ENCODE data around the gene GDF15.
"Not testable (repeated sequence)": the region's sequence is repeated elsewhere in the genome, so short reads cannot be mapped to it uniquely, and the experiment has no call there.

Gene GDF15

DNA sequence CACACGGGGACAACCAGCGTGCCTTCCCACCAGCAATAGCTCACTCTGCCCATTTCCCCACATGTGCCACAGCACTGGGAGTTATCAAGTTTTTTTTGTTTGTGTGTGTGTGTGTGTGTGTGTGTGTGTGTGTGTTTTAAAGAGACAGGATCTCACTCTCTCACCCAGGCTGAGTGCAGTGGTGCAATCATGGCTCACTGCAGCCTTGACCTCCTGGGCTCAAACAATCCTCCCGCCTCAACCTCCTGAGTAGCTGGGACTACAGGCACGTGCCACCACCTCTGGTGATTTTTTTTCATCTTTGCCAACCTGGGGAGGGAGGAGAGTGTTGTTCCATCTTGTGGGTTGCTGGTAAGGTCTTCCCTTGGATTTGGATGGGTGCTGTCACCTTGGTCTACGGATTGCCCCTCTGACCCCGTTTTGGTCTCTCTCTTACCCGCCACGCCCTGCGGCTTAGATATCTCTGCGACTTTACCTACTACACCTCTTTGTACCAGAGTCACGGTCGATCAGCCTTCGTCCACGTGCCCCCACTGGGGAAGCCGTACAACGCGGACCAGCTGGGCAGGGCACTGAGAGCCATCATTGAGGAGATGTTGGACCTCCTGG, 22.9 kb upstream of the GDF15 start:
- DNase-seq (ENCODE audit: low read depth), result no peak
- H3K4me3 ChIP-seq (ENCODE audit: low read depth, low read length), result no peak overlapping the region

DNA sequence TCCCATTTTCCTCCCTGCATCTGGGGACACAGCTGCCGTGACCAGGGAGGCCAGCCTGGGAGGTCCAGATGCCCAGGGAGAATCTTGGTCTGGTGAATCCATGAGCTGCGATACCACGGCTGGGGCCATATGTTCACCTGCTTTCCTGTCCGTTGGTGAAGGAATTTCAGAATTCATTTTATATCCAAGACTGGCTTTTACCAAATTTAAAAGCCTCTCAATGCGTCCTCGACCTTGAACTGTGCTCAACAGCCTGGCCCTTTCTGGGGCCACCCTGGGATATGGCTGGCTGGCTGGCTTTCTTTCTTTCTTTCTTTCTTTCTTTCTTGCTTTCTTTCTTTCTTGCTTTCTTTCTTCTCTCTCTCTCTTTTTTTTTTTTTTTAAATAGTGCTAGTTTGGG, 22.2 kb upstream of the GDF15 start:
- DNase-seq (ENCODE audit: low read depth), result no peak

DNA sequence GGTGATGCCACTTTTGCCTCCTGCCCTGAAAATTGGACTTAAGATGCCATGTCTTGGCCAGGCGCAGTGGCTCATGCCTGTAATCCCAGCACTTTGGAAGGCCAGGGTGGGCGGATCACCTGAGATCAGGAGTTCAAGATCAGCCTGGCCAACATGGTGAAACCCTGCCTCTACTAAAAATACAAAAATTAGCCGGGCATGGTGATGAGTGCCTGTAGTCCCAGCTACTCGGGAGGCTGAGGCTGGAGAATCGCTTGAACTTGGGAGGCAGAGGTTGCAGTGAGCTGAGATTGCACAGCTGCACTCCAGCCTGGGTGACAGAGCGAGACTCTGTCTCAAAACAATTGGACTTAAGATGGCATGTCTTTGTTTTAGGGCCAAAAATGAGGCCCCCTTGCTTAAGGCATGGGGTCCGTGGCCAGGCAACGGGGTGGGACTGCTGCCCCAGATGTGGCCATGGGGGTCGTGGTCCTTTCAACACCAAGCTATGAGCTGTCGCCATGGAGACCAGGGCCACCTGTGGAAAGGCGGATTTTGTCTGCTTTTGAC, 21.6 kb upstream of the GDF15 start:
- not testable (repeated sequence) for H3K4me3 ChIP-seq (ENCODE audit: low read depth, low read length)

More for the DNA sequence above, 22.2 kb upstream of the GDF15 start:
- no peak overlapping the region for H3K4me3 ChIP-seq (ENCODE audit: low read depth, low read length)

DNA sequence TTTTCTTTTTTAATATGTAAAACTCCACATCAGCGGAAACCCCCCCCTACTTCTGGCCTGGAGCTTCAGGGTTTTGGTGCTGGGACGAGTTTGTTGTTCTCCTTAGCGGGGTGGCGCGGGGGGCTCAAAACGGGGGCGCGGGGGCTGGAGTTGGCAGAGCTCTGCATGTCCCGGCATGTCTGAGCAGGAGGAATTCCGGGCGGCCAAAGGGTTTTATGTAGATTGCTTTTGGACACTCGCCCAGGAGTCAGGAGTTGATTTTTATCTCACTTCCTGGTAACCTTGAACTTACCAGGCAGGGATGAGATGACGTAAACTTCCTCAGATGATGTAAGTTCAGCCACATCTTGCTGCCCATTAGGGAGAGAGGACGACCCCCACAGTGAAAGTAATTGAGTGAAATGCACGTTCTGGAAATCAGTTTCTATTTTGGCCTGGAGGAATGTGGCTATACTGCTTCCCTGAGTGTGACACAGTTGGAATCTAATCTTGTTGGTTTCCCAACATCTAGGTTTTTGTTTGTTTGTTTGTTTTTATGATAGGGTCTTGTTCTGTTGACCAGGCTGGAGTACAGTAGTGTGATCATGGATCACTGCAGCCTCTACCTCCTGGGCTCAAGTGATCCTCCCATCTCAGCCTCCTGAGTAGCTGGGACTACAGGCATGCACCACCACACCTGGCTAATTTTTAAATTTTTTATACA, 21.0 kb upstream of the GDF15 start:
- peak; percentile 98 for DNase-seq (ENCODE audit: low read depth)
- no peak overlapping the region for H3K4me3 ChIP-seq (ENCODE audit: low read depth, low read length)

More for the DNA sequence above, 21.6 kb upstream of the GDF15 start:
- not testable (repeated sequence) for DNase-seq (ENCODE audit: low read depth)

- H3K4me3 ChIP-seq (ENCODE audit: low read depth, low read length), result no peak overlapping the region
- no peak for DNase-seq (ENCODE audit: low read depth)
Observed at GRCh38 chr19:18366021-18366435, 19.9 kb upstream of the GDF15 start.

DNA sequence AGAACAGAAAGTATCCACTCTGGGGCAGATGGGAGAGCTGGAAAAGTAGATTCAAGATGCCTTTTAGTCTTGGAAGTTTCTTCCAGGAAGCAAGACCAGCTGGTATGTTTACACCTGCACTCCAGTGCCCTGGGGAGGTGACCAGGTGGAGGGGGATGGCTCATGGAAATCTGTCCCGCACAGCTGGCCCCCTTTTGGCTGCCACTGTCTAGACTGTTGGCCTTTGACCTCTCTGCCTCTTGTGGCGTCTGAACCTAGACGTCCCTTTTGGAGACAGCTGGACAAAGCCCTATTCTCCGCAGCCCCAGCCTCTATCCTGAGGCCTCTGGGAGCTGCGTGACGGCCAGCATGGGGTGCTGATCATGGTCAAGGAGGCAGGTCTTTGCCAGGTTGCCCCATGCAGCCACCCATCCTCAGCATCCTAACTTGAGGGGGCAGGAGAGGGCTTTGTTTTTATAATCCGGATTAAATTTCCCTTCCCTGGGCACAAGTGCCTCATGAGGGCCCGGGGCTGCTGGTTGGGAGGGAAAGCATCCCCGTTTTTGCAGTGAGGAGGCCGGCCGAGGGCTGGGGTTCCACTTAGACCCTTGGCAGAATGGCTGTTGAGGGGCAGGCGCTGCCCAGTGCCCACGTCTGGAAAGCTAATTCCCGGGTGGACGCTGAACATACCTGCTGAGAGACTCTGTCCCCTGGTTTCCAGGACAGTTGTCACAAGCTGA, 17.3 kb upstream of the GDF15 start:
- H3K4me3 ChIP-seq (ENCODE audit: low read depth, low read length), result no peak overlapping the region
- DNase-seq (ENCODE audit: low read depth), result no peak

DNA sequence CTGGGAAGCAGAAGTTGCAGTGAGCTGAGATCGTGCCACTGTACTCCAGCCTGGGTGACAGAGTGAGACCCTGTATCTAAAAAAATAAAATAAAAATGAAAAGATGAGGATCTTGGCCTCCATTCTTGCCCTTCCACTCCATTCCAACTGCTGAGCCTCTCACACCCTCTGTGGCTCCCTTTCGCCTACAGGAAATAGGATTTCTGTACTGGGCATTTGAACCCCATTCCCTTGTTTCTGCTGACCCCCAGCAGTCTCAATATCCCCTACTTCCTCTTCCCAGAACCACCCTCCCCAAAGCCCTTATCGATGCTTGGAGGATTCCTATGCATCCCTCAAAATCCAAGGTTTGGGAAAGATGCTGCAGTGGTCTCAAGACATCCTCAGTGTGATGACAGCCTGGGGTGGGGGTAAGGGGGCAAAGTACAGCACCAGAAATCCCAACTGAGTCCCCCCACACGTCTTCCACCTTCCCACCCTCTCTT, 12.5 kb upstream of the GDF15 start:
- no peak overlapping the region for H3K4me3 ChIP-seq (ENCODE audit: low read depth, low read length)
- DNase-seq (ENCODE audit: low read depth), result no peak

- H3K4me3 ChIP-seq (ENCODE audit: low read depth, low read length), result no peak overlapping the region
- DNase-seq (ENCODE audit: low read depth), result peak; percentile 96
Observed at GRCh38 chr19:18373892-18374629, 11.9 kb upstream of the GDF15 start.

DNA sequence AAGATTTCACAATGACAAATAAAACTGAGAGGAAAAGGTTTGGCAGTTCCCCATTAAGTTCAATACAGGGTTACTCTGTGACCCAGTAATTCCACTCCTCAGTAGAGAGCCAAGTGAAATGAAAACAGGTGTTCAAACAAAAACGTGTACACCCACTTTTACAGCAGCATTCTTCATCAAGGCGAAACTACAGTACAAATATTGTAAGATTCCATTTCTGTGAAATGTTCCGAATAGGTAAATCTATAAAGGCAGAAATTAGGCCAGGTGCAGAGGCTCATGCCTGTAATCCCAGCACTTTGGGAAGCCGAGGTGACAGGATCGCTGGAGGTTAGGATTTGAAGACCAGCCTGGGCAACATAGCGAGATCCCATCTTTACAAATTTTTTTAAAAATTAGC, 8.9 kb upstream of the GDF15 start:
- no peak for DNase-seq (ENCODE audit: low read depth)
- H3K4me3 ChIP-seq (ENCODE audit: low read depth, low read length), result no peak overlapping the region

DNA sequence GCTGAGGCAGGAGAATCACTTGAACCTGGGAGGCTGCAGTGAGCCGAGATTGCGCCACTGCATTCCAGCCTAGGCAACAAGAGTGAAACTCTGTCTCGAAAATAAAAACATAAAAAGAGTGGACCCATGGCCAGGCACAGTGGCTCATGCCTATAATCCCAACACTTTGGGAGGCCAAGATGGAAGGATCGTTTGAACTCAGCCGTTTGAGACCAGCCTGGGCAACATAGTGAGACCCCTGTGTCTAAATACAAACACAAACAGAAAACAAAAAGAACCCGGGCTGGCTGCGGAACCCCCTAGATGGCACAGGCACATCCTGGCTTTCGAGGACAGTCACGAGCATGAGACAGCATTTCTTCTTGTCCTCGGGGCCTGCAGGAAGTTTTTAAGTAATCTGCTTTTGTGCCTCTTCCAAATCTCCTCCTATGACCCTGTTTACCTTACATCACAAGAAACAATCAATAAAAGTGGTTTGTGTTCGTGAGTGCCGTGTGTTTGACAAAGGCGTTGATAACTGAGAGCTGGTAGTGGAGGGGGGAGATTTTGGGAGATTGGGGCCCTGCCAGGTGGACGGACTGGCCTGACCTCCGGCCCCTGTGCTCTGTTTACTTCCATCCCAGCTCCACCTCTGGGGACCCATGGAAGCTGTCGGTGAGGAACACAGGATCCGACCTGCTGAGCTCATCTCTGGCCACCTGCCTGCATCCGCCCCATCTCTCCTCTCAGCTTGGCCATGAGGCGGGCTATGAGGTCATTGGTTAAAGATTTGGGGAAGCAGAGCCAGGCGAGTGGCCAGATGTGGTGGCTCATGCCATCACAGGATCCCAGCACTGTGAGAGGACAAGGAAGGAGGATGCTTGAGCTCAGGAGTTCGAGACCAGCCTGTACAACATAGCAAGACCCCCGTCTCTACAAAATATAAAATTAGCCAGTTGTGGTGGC, 5.9 kb upstream of the GDF15 start:
- no peak overlapping the region for H3K4me3 ChIP-seq (ENCODE audit: low read depth, low read length)

DNA sequence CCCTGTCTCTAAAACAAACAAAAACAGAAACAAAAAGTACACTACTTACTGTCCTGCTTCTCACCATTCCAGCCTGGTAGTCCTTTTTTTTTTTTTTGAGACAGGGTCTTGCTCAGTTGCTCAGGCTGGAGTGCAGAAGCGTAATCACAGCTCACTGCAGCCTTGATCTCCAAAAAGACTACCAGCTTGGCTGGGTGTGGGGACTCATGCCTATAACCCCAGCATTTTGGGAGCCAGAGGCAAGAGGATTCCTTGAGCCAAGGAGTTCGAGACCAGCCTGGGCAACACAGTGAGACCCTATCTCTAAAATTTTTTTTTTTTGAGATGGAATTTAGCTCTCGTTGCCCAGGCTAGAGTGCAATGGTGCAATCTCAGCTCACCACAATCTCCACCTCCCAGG, 5.1 kb upstream of the GDF15 start:
- no peak overlapping the region for H3K4me3 ChIP-seq (ENCODE audit: low read depth, low read length)

More for the DNA sequence above, 5.9 kb upstream of the GDF15 start:
- peak; percentile 71 for DNase-seq (ENCODE audit: low read depth)

GRCh38 chr19:18383622-18384021, 2.3 kb upstream of the GDF15 start:
- not testable (repeated sequence) for DNase-seq (ENCODE audit: low read depth); H3K4me3 ChIP-seq (ENCODE audit: low read depth, low read length)

More for the DNA sequence above, 5.1 kb upstream of the GDF15 start:
- no peak for DNase-seq (ENCODE audit: low read depth)

- H3K4me3 ChIP-seq (ENCODE audit: low read depth, low read length), result no peak overlapping the region
- no peak for DNase-seq (ENCODE audit: low read depth)
Observed at GRCh38 chr19:18384775-18385174, 1.2 kb upstream of the GDF15 start.

- DNase-seq (ENCODE audit: low read depth), result no peak
- H3K4me3 ChIP-seq (ENCODE audit: low read depth, low read length), result no peak overlapping the region
Observed at GRCh38 chr19:18385359-18385674, 641 bp upstream of the GDF15 start.

GRCh38 chr19:18386543-18387271, 749 bp downstream of the GDF15 start:
- DNase-seq (ENCODE audit: low read depth), result peak; percentile 25
- H3K4me3 ChIP-seq (ENCODE audit: low read depth, low read length), result peak overlapping the region; percentile 62

DNA sequence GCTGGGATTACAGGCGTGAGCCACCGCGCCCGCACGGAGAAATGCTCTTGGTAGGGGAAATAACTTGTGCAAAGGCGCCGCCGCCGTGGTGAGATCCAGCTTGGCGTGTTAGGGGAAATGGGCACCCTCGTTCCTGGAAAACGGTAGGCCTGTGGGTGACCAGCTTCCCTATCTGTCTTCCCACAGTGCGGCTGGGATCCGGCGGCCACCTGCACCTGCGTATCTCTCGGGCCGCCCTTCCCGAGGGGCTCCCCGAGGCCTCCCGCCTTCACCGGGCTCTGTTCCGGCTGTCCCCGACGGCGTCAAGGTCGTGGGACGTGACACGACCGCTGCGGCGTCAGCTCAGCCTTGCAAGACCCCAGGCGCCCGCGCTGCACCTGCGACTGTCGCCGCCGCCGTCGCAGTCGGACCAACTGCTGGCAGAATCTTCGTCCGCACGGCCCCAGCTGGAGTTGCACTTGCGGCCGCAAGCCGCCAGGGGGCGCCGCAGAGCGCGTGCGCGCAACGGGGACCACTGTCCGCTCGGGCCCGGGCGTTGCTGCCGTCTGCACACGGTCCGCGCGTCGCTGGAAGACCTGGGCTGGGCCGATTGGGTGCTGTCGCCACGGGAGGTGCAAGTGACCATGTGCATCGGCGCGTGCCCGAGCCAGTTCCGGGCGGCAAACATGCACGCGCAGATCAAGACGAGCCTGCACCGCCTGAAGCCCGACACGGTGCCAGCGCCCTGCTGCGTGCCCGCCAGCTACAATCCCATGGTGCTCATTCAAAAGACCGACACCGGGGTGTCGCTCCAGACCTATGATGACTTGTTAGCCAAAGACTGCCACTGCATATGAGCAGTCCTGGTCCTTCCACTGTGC, 2.4 kb downstream of the GDF15 start:
- DNase-seq (ENCODE audit: low read depth), result no peak
- H3K4me3 ChIP-seq (ENCODE audit: low read depth, low read length), result peak overlapping the region; percentile 62

Data from skeletal muscle cell (primary cell).